Measurements from ENCODE around the gene ZPBP2. TPM values are rescaled to one million over a fixed set of nuclear protein-coding genes. Genes with fewer than 3 reads are reported as not detected.

Gene ZPBP2, protein sequence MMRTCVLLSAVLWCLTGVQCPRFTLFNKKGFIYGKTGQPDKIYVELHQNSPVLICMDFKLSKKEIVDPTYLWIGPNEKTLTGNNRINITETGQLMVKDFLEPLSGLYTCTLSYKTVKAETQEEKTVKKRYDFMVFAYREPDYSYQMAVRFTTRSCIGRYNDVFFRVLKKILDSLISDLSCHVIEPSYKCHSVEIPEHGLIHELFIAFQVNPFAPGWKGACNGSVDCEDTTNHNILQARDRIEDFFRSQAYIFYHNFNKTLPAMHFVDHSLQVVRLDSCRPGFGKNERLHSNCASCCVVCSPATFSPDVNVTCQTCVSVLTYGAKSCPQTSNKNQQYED
- total RNA-seq = not detected
- long read RNA-seq, donor 1 = 0 reads
- long read RNA-seq, donor 2 = 0 reads

DNA sequence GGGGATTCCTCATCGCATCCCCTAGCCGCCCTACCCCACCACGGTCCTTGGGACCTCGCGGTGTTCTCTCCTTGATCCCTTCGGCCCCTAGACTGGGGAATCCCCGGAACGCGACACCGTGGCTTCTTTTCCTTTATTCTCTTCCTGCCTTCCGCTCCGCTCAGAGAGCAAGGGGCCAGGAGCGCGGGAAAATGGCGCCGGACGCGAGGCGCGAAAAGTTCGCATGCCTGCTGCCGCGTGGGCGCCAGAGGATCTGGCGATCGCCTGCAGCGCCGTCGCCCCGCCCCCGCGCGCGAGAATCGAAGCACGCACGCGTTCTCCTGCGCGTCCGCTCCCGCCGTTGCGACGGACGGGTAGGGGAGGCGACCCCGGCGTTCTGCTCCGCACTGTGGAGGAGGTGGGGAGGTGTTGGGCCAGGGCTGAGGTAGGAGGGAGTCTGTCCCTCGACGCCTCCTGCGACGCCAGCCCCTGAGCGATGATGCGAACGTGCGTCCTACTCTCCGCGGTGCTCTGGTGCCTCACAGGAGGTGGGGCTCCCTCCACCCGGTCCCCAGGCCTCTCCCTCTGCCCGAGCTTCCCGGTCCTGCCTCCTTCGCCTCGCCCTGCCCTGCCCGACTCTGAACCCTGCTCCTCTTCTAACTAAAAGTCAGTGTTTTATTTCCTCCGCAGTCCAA lies at the start of gene ZPBP2:
Gene ZPBP2 (plus strand): TSS at position 323 of the 674 bp plus-strand sequence. CDS start 153 bp downstream, at position 476.
- no peak for DNase-seq (ENCODE audit: low spot score)
- intact Hi-C loops (cut with DNase I) = no loop called here

DNA sequence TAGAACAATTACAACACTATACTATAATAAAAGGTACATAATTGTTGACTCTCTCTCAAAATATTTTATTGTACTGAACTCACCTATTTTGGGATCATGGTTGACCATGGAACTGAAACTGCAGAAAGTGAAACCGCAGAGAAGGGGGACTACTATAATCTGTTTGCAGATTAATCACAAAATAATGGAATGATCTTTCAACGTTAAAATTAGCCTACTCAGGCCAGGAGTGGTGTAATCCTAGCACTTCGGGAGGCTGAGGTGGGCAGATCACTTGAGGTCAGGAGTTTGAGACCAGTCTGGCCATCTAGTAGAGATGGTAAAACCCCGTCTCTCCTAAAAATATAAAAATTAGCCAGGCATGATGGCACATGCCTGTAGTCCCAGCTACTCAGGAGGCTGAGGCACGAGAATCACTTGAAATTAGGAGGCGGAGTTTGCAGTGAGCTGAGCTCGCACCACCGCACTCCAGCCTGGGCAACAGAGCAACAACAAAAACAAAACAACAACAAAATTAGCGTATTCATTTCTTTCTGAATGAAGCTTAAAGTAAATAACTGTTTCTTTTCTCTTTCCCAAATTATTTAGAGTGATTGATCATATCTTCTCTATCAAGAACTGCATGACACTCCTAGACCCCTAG lies 49.5 kb upstream of the ZPBP2 start:
- no peak for DNase-seq (ENCODE audit: low spot score)
- intact Hi-C loops (cut with DNase I) = no loop called here

DNA sequence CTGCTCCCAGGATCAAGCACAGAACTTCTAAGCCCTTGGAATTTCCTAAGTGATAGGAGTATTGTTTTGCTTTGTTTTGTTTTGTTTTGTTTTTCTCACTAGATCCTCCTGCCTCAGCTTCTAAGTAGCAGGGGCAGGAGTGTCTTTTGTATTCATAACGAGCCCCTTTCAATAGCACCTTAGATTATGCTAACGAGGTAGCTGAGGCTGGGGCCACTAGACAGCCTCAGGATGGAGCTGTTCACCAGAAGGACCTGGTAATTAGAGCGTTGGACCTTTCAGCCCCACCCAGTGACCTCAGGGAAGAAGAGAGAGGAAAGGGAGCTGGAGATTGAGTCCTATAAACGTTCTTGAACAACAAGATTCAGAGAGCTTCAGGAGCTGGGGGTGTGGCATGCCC lies 47.5 kb upstream of the ZPBP2 start:
- intact Hi-C loops (cut with DNase I) = no loop called here
- DNase-seq (ENCODE audit: low spot score) = no peak

DNA sequence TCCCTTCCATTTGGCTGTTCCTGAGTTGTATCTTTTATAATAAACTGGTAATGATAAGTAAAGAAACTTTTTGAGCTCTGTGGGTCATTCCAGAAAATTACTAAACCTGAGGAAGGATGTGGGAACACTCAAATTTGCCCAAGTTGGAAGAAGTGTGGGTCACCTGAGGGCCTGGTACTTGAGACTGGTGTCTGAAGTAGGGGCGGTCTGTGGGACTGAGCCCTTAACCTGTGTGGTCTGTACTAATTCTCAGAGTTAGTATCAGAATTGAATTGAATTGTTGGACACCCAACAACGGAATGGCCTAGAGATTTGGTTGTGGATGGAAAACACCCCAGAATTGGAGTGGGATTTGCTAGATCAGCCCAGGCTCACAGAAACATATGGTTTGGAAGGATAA lies 47.0 kb upstream of the ZPBP2 start:
- intact Hi-C loops (cut with DNase I) = no loop called here

DNA sequence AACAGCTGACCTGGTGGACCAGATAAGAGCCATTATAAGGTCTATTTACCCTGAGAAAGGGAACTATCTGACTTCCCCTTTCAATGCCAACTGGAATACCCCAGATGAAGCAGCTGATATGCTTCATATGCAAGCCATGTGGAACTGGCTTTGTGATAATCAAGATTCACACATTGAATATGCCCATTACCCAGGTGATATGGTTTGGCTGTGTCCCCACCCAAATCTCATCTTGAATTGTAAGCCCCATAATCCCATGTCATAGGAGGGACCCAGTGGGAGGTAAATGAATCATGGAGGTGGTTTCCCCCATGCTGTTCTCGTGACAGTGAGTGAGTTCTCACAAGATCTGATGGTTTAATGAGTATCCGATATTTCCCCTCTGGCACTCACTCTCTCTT lies 46.0 kb upstream of the ZPBP2 start:
- intact Hi-C loops (cut with DNase I) = no loop called here
- DNase-seq (ENCODE audit: low spot score) = no peak

More for the DNA sequence above, 47.0 kb upstream of the ZPBP2 start:
- DNase-seq (ENCODE audit: low spot score) = no peak

DNA sequence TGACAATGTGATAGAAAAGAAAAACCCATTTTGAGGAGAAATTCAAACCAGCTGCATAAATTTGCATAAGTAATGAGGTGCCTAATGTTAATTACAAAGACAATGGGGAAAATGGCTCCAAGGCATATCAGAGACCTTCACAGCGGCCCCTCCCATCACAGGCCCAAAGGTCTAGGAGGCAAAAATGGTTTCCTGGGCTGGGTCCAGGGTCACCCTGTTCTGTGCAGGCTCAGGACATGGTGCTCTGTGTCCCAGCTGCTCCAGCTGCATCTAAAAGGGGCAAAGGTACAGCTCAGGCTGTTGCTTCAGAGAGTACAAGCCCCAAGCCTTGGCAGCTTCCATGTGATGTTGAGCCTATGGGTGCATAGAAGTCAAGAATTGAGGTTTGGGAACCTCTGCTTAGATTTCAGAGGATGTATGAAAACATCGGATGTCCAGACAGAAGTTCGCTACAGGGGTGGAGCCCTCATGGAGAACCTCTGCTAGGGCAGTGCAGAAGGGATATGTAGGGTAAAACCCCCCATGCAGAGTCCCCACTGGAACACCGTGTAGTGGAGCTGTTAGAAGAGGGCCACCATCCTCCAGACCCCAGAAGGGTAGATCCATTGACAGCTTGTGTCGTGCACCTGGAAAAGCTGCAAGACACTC lies 44.5 kb upstream of the ZPBP2 start:
- intact Hi-C loops (cut with DNase I) = no loop called here
- no peak for DNase-seq (ENCODE audit: low spot score)

DNA sequence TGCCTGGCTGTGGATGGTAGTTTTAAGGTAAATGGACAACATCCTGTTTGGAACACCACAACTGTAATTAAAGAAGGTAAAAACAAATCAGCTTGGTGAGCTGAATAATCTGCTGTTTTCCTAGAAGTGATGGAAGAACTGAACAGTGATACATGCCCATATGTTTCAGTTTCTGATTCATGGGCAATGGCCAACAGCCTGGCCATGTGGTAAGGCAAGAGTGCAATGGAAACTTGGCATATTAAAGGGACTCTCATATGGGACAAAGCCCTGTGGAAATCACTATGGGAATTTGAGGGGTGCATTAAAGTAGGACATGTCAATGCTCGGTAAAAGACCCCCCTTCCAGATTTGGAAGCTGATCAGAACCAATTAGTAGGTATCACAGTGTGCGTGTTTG lies 41.7 kb upstream of the ZPBP2 start:
- intact Hi-C loops (cut with DNase I) = no loop called here

DNA sequence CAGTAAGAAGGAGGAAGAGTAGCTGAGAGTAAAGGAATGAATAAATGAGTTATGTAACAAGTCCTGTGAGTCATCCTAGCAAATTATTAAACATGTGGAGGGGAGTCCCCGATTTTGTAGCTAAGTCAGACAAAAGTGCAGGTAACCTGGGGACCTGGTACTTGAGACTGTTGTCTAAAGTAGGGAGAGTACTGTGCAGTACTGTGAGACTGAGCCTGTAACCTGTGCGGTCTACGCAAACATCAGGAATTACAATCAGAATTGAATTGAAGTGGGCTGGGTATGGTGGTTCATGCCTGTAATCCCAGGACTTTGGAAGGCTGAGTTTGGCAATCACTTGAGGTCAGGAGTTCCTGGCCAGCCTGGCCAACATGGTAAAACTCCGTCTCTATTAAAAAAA lies 39.6 kb upstream of the ZPBP2 start:
- intact Hi-C loops (cut with DNase I) = no loop called here
- no peak for DNase-seq (ENCODE audit: low spot score)

More for the DNA sequence above, 41.7 kb upstream of the ZPBP2 start:
- DNase-seq (ENCODE audit: low spot score) = no peak

DNA sequence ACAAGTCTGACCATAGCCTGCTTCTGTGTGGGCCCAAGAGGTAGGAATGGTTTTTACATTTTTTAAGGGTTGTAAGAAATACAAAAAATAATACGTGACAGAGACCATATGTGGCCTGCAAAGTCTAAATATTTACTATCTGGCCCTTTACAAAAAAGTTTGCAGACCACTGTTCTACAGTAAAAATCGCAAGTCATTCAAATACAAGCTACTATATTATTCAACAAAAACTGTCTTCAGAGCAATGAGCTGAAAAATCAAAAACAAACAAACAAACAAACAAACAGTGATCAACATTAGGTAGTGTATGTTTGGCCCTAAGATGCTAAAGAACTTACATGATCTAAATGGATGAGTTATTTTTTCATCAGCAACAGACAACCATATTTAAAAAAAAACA lies 36.4 kb upstream of the ZPBP2 start:
- intact Hi-C loops (cut with DNase I) = no loop called here
- DNase-seq (ENCODE audit: low spot score) = no peak

DNA sequence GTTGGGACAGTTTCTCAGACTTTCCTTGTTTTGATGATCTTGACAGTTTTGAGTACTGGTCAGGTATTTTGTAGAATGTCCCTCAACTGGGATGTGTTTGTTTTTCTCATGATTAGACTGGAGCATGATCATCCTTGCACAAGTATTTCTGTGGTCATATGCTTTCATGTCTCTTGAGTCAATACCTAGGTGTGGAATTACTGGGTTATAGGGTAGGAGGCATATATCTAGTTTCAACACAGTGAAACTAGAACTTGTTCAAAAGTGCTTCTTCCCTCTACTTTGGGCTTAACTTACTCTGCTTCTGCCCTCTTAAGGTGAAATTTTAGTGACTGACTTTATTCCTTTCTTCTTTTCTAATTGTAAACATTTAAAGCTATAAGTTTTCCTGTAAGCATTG lies 34.0 kb upstream of the ZPBP2 start:
- intact Hi-C loops (cut with DNase I) = no loop called here
- no peak for DNase-seq (ENCODE audit: low spot score)

DNA sequence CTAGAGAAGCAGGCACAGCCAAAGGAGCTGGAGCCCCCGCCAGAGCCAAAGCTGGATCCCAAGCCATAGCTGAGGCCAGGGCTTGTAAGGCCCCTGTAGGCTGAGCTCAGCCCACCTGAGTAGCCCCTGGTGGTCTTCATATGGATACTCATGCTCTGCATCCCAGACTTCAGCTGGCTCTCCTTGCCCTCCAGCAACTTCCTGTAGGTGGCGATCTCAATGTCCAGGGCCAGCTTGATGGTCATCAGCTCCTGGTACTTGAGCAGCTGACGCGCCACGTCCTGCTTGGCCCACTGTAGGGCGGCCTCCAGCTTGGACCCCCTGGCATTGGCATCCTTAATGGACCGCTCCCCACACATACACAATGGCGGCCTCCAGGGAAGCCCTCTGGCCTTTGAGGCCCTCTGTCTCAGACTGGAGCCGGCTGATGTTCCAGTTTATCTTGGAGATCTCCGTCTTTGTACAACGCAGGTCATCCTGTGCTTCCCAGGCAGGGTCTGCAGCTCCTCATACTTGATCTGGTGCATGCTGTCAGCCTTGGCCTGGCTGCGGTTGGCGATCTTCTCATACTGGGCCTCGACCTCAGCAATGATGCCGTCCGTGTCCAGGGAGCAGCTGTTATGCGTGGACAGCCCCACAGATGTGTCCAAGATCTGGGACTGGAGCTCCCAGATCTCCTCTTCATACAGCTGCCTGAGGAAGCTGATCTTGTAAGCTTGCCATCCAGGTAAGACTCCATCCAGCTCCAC lies 32.8 kb upstream of the ZPBP2 start:
- intact Hi-C loops (cut with DNase I) = no loop called here

DNA sequence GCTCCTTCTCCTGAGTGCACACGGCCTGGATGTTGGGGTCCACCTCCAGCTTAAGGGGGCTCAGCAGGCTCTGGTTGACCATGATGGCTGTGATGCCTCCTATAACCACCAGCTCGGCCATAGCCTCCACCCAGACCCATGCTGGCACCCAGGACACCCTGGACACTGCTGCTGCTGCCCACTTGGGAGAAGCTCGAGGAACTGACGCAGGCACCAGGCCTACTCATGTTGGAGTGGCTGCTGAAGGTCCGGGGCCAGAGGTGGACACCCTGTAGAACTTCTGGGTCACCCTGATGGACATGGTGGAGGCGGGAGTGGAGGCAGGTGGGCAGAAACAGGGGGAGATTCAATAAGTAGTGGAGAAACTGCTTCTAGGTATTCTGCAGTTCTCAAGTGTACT lies 31.9 kb upstream of the ZPBP2 start:
- no peak for DNase-seq (ENCODE audit: low spot score)
- intact Hi-C loops (cut with DNase I) = no loop called here

More for the DNA sequence above, 32.8 kb upstream of the ZPBP2 start:
- no peak for DNase-seq (ENCODE audit: low spot score)

DNA sequence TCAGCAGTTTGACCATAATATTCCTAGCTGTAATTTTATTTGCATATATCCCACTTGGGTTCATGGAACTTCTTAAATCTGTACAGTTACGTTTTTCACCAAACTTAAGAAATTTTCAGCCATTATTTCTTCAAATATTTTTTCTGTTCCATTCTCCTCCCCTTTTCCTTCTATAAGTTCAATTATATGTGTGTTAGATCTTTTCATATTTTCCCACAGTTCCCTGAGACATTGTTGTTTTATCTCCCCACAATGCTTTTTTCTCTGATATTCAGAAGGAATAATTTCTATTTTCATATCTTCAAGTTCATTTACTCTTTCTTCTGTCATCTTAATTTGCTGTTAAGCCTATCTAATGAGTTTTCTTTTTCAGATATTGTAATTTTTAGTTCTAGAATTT lies 29.9 kb upstream of the ZPBP2 start:
- no peak for DNase-seq (ENCODE audit: low spot score)
- intact Hi-C loops (cut with DNase I) = no loop called here

DNA sequence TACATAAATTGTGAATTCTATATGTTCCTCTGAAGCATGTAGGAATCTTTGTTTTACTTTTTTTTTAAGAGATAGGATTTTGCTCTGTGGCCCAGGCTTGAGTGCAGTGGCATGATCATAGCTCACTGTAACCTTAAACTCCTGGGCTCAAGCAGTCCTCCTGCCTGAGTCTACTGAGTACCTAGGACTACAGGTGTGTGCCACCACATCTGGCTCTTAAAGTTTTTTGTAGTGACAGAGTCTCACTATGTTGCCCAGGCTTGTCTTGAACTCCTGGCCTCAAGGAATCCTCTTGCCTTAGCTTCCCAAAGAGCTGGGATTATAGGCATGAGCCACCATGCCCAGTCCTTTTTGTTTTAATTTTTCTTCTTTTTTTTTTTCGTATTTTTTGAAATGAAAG lies 29.2 kb upstream of the ZPBP2 start:
- intact Hi-C loops (cut with DNase I) = no loop called here

DNA sequence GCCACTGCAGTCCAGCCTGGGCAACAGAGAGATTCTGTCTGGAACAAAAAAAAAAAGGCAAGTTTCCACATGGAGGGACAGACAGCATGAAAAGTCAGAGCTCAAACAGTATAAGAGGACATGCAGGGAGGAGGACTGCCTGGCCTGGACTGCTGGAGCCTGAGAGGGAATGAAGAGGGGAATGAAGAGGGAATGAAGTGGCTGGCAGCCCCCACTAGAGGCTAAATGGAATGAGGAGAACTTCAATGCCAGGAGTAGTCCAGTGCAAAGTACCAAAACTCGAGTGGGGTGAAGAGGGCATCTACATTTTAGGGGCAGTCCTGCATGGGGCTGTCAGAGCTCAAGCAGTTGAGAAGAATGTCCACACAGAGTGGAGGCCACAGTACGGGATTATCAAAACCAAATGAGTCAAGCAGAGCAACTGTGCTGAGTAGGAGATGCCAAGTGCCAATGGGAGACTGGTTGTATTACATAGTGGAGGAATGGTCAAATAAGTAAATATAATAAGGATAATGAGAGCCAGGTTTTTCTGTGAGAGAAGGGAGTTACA lies 26.8 kb upstream of the ZPBP2 start:
- DNase-seq (ENCODE audit: low spot score) = no peak
- intact Hi-C loops (cut with DNase I) = no loop called here

More for the DNA sequence above, 29.2 kb upstream of the ZPBP2 start:
- no peak for DNase-seq (ENCODE audit: low spot score)

DNA sequence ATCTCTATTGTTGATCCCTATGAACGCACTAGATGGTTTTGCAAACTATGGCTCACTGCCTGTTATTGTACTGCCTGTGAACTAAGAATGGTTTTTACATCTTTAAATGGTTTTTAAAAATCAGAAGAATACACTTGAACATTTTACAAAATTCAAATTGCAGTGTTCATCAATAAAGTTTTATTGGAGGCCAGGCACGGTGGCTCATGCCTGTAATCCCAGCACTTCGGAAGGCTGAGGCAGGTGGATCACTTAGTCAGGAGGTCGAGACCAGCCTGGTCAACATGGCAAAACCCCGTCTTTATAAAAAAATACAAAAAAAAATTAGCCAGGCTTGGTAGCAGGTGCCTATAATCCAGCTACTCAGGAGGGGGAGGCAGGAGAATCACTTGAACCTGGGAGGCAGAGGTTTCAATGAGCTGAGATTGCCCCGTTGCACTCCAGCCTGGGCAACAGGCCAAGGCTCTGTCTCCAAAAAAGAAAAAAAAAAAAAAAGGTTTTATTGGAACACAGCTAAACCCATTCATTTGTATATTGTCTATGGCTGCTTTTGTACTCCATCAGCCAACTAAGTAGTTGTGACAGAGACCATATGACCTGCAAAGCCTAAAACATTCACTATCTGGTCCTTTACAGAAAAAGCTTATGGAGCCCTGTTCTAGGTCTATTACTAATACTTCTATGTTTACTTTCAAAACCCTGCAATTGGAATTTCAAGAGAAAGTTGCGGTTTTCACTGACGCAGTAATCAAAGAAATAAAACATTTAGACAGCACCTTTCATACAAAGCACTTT lies 22.8 kb upstream of the ZPBP2 start:
- DNase-seq (ENCODE audit: low spot score) = no peak
- intact Hi-C loops (cut with DNase I) = no loop called here

DNA sequence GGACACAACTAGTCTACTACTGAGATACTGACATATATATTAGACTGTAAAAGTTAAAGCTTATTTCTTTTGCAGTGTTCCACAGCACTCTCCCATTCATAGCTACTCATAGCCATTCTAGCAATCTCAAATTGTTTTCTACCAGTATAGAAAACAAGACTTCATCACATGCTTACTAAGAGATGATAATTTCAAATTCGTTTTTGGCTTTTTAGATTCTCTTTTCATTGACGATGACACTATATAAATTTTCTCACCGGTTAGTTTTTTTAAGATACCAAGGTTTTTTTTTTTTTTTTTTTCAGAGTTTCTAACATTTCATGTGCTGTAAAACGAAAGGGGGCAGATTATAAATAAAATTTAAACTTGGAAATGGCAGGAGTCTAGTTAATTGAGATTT lies 21.8 kb upstream of the ZPBP2 start:
- no peak for DNase-seq (ENCODE audit: low spot score)
- intact Hi-C loops (cut with DNase I) = no loop called here

DNA sequence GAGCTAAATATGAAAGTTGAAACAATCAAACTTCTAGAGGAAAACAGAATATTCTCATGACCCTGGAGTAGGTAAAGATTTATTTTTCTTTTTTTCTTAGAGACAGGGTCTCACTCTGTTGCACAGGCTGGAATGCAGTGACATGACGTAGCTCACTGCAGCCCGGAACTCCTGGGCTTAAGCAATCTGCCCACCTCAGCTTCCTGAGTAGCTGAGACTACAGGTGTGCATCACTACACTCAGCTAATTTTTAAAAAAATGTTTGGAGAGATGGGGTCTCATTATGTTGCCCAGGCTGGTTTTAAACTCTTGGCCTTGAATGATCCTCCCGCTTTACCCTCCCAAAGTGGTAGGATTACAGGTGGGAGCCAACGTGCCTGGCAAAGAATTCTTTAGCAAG lies 19.4 kb upstream of the ZPBP2 start:
- no peak for DNase-seq (ENCODE audit: low spot score)
- intact Hi-C loops (cut with DNase I) = no loop called here
